GM12878 (cell line): ENCODE data around the gene POLR3G. TPM values are rescaled to one million over a fixed set of nuclear protein-coding genes. Genes with fewer than 3 reads are reported as not detected.

ENCODE experiments used
- ATAC-seq: fragments of 200-7000 bp; cut with Tn5 transposase; 3 replicates; pipeline ENCODE4 v1.9.1; 2020; ENCODE audit warnings: mild to moderate bottlenecking, moderate library complexity
- BruUV-seq: library from RNA; stranded (reverse); fragments of 400-500 nt; replicated peaks from 2 replicates; lab custom pipeline; 2021; lab: Mats Ljungman, UMichigan
- CTCF ChIA-PET: fragments of 300-600 bp; sonication (Branson Sonifier 250); formaldehyde crosslinking; extraction: SDS; loops from one replicate; lab custom pipeline; 2021; ENCODE audit warnings: inconsistent platforms; lab: Yijun Ruan, JAX
- POLR2A ChIA-PET: fragments of 350-600 bp; formaldehyde crosslinking; extraction: SDS; loops from one replicate; lab custom pipeline; 2021; ENCODE audit warnings: inconsistent platforms; lab: Charles Lee
- RAD21 ChIA-PET: fragments of 300-600 bp; sonication (Branson Sonifier 250); formaldehyde crosslinking; loops from one replicate; lab custom pipeline; 2023; ENCODE audit warnings: antibody characterized with exemption; ENCODE audit not compliant: unreplicated experiment; lab: Charles Lee
- SMC1A ChIA-PET: fragments of 300-600 bp; sonication (Branson Sonifier 250); formaldehyde crosslinking; loops from one replicate; lab custom pipeline; 2023; ENCODE audit not compliant: unreplicated experiment, uncharacterized antibody; lab: Charles Lee
- DNase-seq: peaks from one replicate; pipeline ENCODE4 v3.0.0-alpha.2; 2011; ENCODE audit warnings: low read depth, low spot score
- FAIRE-seq: peaks from 3 replicates; lab custom pipeline; 2011; peaks lifted over from hg19 to GRCh38; lab: Jason Lieb, UNC
- H2AFZ ChIP-seq: 2 replicates; pipeline ENCODE4 v1.6.0; 2011; ENCODE audit warnings: low read depth, low read length, control low read depth; ENCODE audit not compliant: control insufficient read depth
- H3K27ac ChIP-seq: 2 replicates; pipeline ENCODE4 v1.5.1; 2011; ENCODE audit warnings: control low read depth; ENCODE audit not compliant: control insufficient read depth, insufficient read depth
- H3K27me3 ChIP-seq, 2 experiments: replicated peaks in 1 of 2; 2 replicates each; pipeline versions ENCODE4 v1.6.0 to v1.6.1; 2011; ENCODE audit warnings: low read length in 1 of 2; ENCODE audit not compliant: control insufficient read depth in 2 of 2, insufficient read depth in 2 of 2
- H3K36me3 ChIP-seq, 2 experiments: 2 replicates each; pipeline ENCODE4 v1.5.1; 2011; ENCODE audit warnings: low read length in 1 of 2; ENCODE audit not compliant: control insufficient read depth in 2 of 2, insufficient read depth in 2 of 2
- H3K4me1 ChIP-seq: 2 replicates; pipeline ENCODE4 v1.6.1; 2011; ENCODE audit warnings: mild to moderate bottlenecking, low read length, moderate library complexity, mixed read lengths; ENCODE audit not compliant: control insufficient read depth, insufficient read depth
- H3K4me2 ChIP-seq: 2 replicates; pipeline ENCODE4 v1.6.0; 2011; ENCODE audit warnings: control low read depth; ENCODE audit not compliant: control insufficient read depth, insufficient read depth
- H3K4me3 ChIP-seq: fragments of 200-600 bp; sonication (generic); 2 replicates; pipeline ENCODE4 v1.5.1; 2016
- H3K79me2 ChIP-seq: 2 replicates; pipeline ENCODE4 v1.6.0; 2011; ENCODE audit warnings: low read length; ENCODE audit not compliant: control insufficient read depth, insufficient read depth
- H3K9ac ChIP-seq: 2 replicates; pipeline ENCODE4 v1.8.0; 2011; ENCODE audit warnings: low read length, control low read depth, mixed read lengths; ENCODE audit not compliant: control insufficient read depth, insufficient read depth
- H3K9me3 ChIP-seq: replicated peaks from 3 replicates; pipeline ENCODE4 v1.5.1; 2011; ENCODE audit warnings: mild to moderate bottlenecking, low read length; ENCODE audit not compliant: control insufficient read depth, insufficient read depth
- H4K20me1 ChIP-seq: 2 replicates; pipeline ENCODE4 v1.6.0; 2011; ENCODE audit not compliant: control insufficient read depth, insufficient read depth
- CTCF ChIP-seq, 3 experiments: IDR thresholded peaks in 2 of 3; conservative IDR thresholded peaks in 1 of 3; 2 replicates each; pipeline ENCODE4 v1.5.1; 2011; ENCODE audit warnings: low read depth in 3 of 3, low read length in 3 of 3, mild to moderate bottlenecking in 3 of 3, control low read depth in 2 of 3, moderate library complexity in 2 of 3, inconsistent platforms in 1 of 3, mixed read lengths in 1 of 3; ENCODE audit not compliant: control insufficient read depth in 2 of 3, insufficient read depth in 1 of 3; ENCODE audit errors: extremely low read depth in 1 of 3
- CUX1 ChIP-seq: IDR thresholded peaks from 2 replicates; pipeline ENCODE4 v1.6.1; 2012; ENCODE audit warnings: improper control_type of control experiment, low read depth, low read length; ENCODE audit not compliant: insufficient replicate concordance
- FOS ChIP-seq: IDR thresholded peaks from 3 replicates; pipeline ENCODE4 v1.6.1; 2011; ENCODE audit warnings: borderline replicate concordance; ENCODE audit not compliant: insufficient read length; ENCODE audit errors: extremely low read depth
- GABPA ChIP-seq: IDR thresholded peaks from 2 replicates; pipeline ENCODE4 v1.6.1; 2014; ENCODE audit warnings: antibody characterized with exemption, low read depth, mild to moderate bottlenecking, inconsistent platforms
- HDGF ChIP-seq: fragments of 450-650 bp; IDR thresholded peaks from 2 replicates; pipeline ENCODE4 v1.6.1; 2016; ENCODE audit warnings: antibody characterized with exemption
- POU2F2 ChIP-seq: IDR thresholded peaks from 3 replicates; pipeline ENCODE4 v1.6.1; 2011; ENCODE audit warnings: low read depth, mild to moderate bottlenecking, low read length, borderline replicate concordance
- RELA ChIP-seq: fragments of 450-650 bp; IDR thresholded peaks from 2 replicates; pipeline ENCODE4 v1.8.0; 2014; ENCODE audit warnings: borderline replicate concordance; ENCODE audit not compliant: partially characterized antibody
- SKIL ChIP-seq: fragments of 450-650 bp; IDR thresholded peaks from 2 replicates; pipeline ENCODE4 v1.6.1; 2017; ENCODE audit warnings: mild to moderate bottlenecking, low read depth, inconsistent platforms; ENCODE audit not compliant: poor library complexity, severe bottlenecking
- WGBS: methylation state at CpG from one replicate; pipeline ENCODE4 v1.1.6; 2016; ENCODE audit warnings: low lambda C conversion rate; ENCODE audit not compliant: insufficient replicate concordance, insufficient coverage; ENCODE audit errors: missing lambda C conversion rate; 5-methylcytosine and 5-hydroxymethylcytosine counted together
- in situ Hi-C: fragments of 300-500 bp; cut with MboI; formaldehyde crosslinking; loops from 9 replicates; pipeline ENCODE4 v1.14.3; 2018; ENCODE audit warnings: mixed read lengths
- intact Hi-C: fragments of 100-400 bp; cut with micrococcal nuclease; formaldehyde crosslinking; loops from one replicate; pipeline ENCODE4 v1.14.2; 2022; ENCODE audit not compliant: unreplicated experiment
- polyA plus RNA-seq, 11 experiments: library from polyadenylated mRNA; depleted of rRNA in 4 of 11; unstranded in 6 of 11; stranded (reverse) in 5 of 11; fragments of >200 nt; fragmentation: Nextera tagmentation in 4 of 11; fragmentation: Illumina TruSeq in 1 of 11; extraction: Ambion mirVana in 4 of 11; extraction: Trizol in 1 of 11; gene quantifications; 1 replicate in 1 of 11; 2 replicates in 10 of 11; pipeline versions ENCODE4 v1.2.1 to v1.2.3, GENCODE V29; 2011 to 2016; ENCODE audit warnings: inconsistent platforms in 2 of 11, missing spikeins in 2 of 11, low read depth in 1 of 11
- total RNA-seq, 4 experiments: library from RNA; depleted of rRNA in 3 of 4; stranded (reverse); fragments of >200 nt in 3 of 4; fragmentation: Illumina TruSeq in 1 of 4; extraction: Trizol in 1 of 4; gene quantifications; 2 replicates each; pipeline versions ENCODE4 v1.2.1 to v1.2.3, GENCODE V29; 2013 to 2021
- TF ChIP-seq, protein P1 (sequence below): fragments of 150-350 bp; IDR thresholded peaks from 2 replicates; pipeline ENCODE4 v1.6.1; 2014; ENCODE audit warnings: mild to moderate bottlenecking, low read depth, low read length
- TF ChIP-seq, protein P2 (sequence below): fragments of 450-650 bp; IDR thresholded peaks from 2 replicates; pipeline ENCODE4 v1.6.1; 2014; ENCODE audit warnings: mild to moderate bottlenecking

The POLR3G gene
- total and polyA plus RNA-seq, 10 of the 15 experiments (the other 5 are each of a cell fraction or from before 2014, with no cell fraction given): 15.2 to 50.9 (median 27.5) TPM

GRCh38 chr5:90510438-90510837 is 35.8 kb downstream of the POLR3G start (continued):
- TF ChIP-seq SKIL: no peak
- TF ChIP-seq, protein P1, sequence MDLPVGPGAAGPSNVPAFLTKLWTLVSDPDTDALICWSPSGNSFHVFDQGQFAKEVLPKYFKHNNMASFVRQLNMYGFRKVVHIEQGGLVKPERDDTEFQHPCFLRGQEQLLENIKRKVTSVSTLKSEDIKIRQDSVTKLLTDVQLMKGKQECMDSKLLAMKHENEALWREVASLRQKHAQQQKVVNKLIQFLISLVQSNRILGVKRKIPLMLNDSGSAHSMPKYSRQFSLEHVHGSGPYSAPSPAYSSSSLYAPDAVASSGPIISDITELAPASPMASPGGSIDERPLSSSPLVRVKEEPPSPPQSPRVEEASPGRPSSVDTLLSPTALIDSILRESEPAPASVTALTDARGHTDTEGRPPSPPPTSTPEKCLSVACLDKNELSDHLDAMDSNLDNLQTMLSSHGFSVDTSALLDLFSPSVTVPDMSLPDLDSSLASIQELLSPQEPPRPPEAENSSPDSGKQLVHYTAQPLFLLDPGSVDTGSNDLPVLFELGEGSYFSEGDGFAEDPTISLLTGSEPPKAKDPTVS: no peak
- TF ChIP-seq, protein P2, sequence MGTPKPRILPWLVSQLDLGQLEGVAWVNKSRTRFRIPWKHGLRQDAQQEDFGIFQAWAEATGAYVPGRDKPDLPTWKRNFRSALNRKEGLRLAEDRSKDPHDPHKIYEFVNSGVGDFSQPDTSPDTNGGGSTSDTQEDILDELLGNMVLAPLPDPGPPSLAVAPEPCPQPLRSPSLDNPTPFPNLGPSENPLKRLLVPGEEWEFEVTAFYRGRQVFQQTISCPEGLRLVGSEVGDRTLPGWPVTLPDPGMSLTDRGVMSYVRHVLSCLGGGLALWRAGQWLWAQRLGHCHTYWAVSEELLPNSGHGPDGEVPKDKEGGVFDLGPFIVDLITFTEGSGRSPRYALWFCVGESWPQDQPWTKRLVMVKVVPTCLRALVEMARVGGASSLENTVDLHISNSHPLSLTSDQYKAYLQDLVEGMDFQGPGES: no peak
- TF ChIP-seq POU2F2: no peak
- TF ChIP-seq RELA: no peak
- TF ChIP-seq HDGF: no peak

DNA sequence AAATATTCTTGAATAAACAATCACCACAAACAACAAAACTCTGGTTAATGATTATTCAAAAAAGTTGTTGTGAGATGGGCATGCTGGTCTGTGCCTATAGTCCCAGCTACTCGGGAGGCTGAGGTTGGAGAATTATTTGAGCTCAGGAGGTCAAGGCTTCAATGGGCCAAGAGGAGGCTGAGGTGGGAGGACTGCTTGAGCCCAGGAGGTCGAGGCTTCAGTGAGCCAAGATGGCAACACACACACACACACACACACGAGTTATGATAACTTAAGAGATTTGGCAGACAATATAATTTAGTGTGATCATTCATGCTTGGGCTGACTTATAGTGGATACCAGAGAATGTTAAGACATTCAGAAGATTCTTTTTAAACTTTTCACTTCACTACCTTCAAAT is 39.9 kb downstream of the POLR3G start:
- in situ Hi-C loops: no loop called here
- ChIA-PET SMC1A (no interaction called here), CTCF (no interaction called here), POLR2A (no interaction called here), RAD21 (no interaction called here)
- H3K4me3 ChIP-seq: no peak overlapping the region
- no peaks in the 10 kb centered on the region for H3K79me2 ChIP-seq
- no peak for FAIRE-seq
- H3K4me2 ChIP-seq: no peak overlapping the region
- WGBS: 93% methylated on average over 1 of the region's 3 CpGs
- peaks cover 0 to 8% of the 10 kb centered on the region in 2 experiments; a peak in 2 of 4 replicates for H3K36me3 ChIP-seq
- no peak overlapping the region for H3K9ac ChIP-seq
- intact Hi-C loops: no loop called here
- no peak for DNase-seq
- no peaks in the 10 kb centered on the region for H4K20me1 ChIP-seq
- ATAC-seq: no peak
- no peaks in the 10 kb centered on the region for H3K4me1 ChIP-seq
- H3K9me3 ChIP-seq: no peaks in the 10 kb centered on the region
- no peak overlapping the region for H3K27ac ChIP-seq
- no peak overlapping the region for H2AFZ ChIP-seq
- BruUV-seq: no TSS peak
- no peaks in the 10 kb centered on the region for H3K27me3 ChIP-seq
- no peak for TF ChIP-seq FOS
- no peak for TF ChIP-seq GABPA
- TF ChIP-seq CUX1: no peak
- no peak for TF ChIP-seq CTCF (IDR thresholded peaks at IDR 0.05 in 2 of 3, conservative IDR thresholded peaks at IDR 0.05 in 1 of 3; ENCODE audit: control insufficient read depth in 2 of 3, extremely low read depth in 1 of 3, insufficient read depth in 1 of 3, low read depth in 3 of 3, low read length in 3 of 3)
- TF ChIP-seq RELA: no peak
